Stimulated activated CD8-positive, alpha-beta memory T cell treated with anti-CD3 and anti-CD28 coated beads, Interleukin-15, amount 100 ng/mL, for 48 hours (primary cell): ENCODE results near the gene CAPN5.
"Not testable (repeated sequence)": the region's sequence is repeated elsewhere in the genome, so short reads cannot be mapped to it uniquely, and the experiment has no call there.

Source experiments
- DNase-seq, 2 donors: peaks; one replicate each; pipeline ENCODE4 v3.0.0-alpha.2; 2020; ENCODE audit warnings: low read depth in 2 of 2

Gene CAPN5

GRCh38 chr11:77096591-77097019 lies 29.8 kb downstream of the CAPN5 start:
- DNase-seq = no peak

- DNase-seq = not testable (repeated sequence)
Observed at GRCh38 chr11:77097180-77097579, 30.4 kb downstream of the CAPN5 start.

GRCh38 chr11:77100166-77101042 lies 33.6 kb downstream of the CAPN5 start:
- DNase-seq = no peak

- DNase-seq = no peak
Observed at GRCh38 chr11:77101043-77101537, 34.3 kb downstream of the CAPN5 start.

GRCh38 chr11:77102246-77103210 lies 35.8 kb downstream of the CAPN5 start, which contains the start of gene OMP:
TSS of gene OMP (plus strand) at chr11:77102840. CDS start at chr11:77102840, 0 bp downstream.
- no peak for DNase-seq

GRCh38 chr11:77103319-77103718 lies 36.5 kb downstream of the CAPN5 start:
- DNase-seq = no peak

GRCh38 chr11:77104727-77105126 lies 38.0 kb downstream of the CAPN5 start:
- DNase-seq = no peak

GRCh38 chr11:77106321-77106720 lies 39.5 kb downstream of the CAPN5 start:
- no peak for DNase-seq

GRCh38 chr11:77106759-77107158 lies 40.0 kb downstream of the CAPN5 start:
- no peak for DNase-seq

GRCh38 chr11:77107950-77108349 lies 41.2 kb downstream of the CAPN5 start:
- DNase-seq = no peak

GRCh38 chr11:77108436-77108835 lies 41.7 kb downstream of the CAPN5 start:
- no peak for DNase-seq

GRCh38 chr11:77109236-77110019 lies 42.7 kb downstream of the CAPN5 start:
- no peak for DNase-seq

GRCh38 chr11:77110836-77111235 lies 44.1 kb downstream of the CAPN5 start:
- no peak for DNase-seq

- DNase-seq = no peak
Observed at GRCh38 chr11:77111277-77111676, 44.5 kb downstream of the CAPN5 start.

- no peak for DNase-seq
Observed at GRCh38 chr11:77111946-77112345, 45.2 kb downstream of the CAPN5 start.

- DNase-seq = no peak
Observed at GRCh38 chr11:77112641-77113381, 46.0 kb downstream of the CAPN5 start.

- DNase-seq = no peak
Observed at GRCh38 chr11:77113382-77114088, 46.8 kb downstream of the CAPN5 start.

GRCh38 chr11:77114089-77114463 lies 47.3 kb downstream of the CAPN5 start:
- DNase-seq = no peak

- DNase-seq = no peak
Observed at GRCh38 chr11:77115181-77115611, 48.4 kb downstream of the CAPN5 start.

- DNase-seq = no peak
Observed at GRCh38 chr11:77115956-77116355, 49.2 kb downstream of the CAPN5 start.
